CD4-positive, alpha-beta T cell (primary cell): ENCODE measurements around the gene HACD3. TPM values are rescaled to one million over a fixed set of nuclear protein-coding genes. Genes with fewer than 3 reads are reported as not detected.
"Not testable (repeated sequence)": the region's sequence is repeated elsewhere in the genome, so short reads cannot be mapped to it uniquely, and the experiment has no call there.

Source experiments
- ATAC-seq: fragments of 200-7000 bp; cut with Tn5 transposase; one replicate; pipeline ENCODE4 v1.10.0; 2022; ENCODE audit warnings: mild to moderate bottlenecking; ENCODE audit not compliant: poor library complexity
- CTCF ChIA-PET: fragments of 350-600 bp; sonication (Branson Sonifier 250); formaldehyde crosslinking; loops from one replicate; lab custom pipeline; 2021; ENCODE audit warnings: antibody characterized with exemption, inconsistent platforms; lab: Charles Lee
- POLR2A ChIA-PET: fragments of 350-600 bp; sonication (Branson Sonifier 250); formaldehyde crosslinking; loops from one replicate; lab custom pipeline; 2021; ENCODE audit warnings: antibody characterized with exemption, inconsistent platforms; lab: Charles Lee
- DNase-seq, 14 experiments: peaks; one replicate each; pipeline ENCODE4 v3.0.0-alpha.2; 2013 to 2020; ENCODE audit warnings: mixed read lengths in 2 of 14
- H3K27ac ChIP-seq, 2 donors: one replicate each; pipeline versions ENCODE4 v1.5.1 to v1.7.0; 2013; ENCODE audit warnings: low read length in 2 of 2, low read depth in 1 of 2, mild to moderate bottlenecking in 1 of 2
- H3K27me3 ChIP-seq, 2 experiments: 1 replicate in 1 of 2; 2 replicates in 1 of 2; pipeline versions ENCODE4 v1.6.1 to v1.7.0; 2013; ENCODE audit warnings: low read length in 2 of 2, control low read depth in 1 of 2, mild to moderate bottlenecking in 1 of 2, moderate library complexity in 1 of 2; ENCODE audit not compliant: insufficient read depth in 2 of 2, control insufficient read depth in 1 of 2
- H3K36me3 ChIP-seq: one replicate; pipeline ENCODE4 v1.6.1; 2013; ENCODE audit warnings: low read length, control low read depth; ENCODE audit not compliant: insufficient read depth
- H3K4me1 ChIP-seq: one replicate; pipeline ENCODE4 v1.6.1; 2013; ENCODE audit warnings: low read length, control low read depth; ENCODE audit not compliant: insufficient read depth
- H3K4me3 ChIP-seq: one replicate; pipeline ENCODE4 v1.5.1; 2013; ENCODE audit warnings: mild to moderate bottlenecking, low read length, moderate library complexity
- H3K9me3 ChIP-seq, 2 experiments: 1 replicate in 1 of 2; 2 replicates in 1 of 2; pipeline versions ENCODE4 v1.6.1 to v1.7.0; 2013; ENCODE audit warnings: low read length in 2 of 2, mild to moderate bottlenecking in 2 of 2, control low read depth in 1 of 2, moderate library complexity in 1 of 2; ENCODE audit not compliant: control insufficient read depth in 1 of 2, insufficient read depth in 1 of 2
- H3K27ac Mint-ChIP-seq: one replicate; pipeline ENCODE4 v1.8.0; 2020; ENCODE audit warnings: mixed read lengths
- H3K27me3 Mint-ChIP-seq: one replicate; pipeline ENCODE4 v1.8.0; 2021; ENCODE audit warnings: mixed read lengths
- H3K36me3 Mint-ChIP-seq: one replicate; pipeline ENCODE4 v1.8.0; 2021; ENCODE audit warnings: low read depth, mixed read lengths
- H3K4me1 Mint-ChIP-seq: one replicate; pipeline ENCODE4 v1.8.0; 2021; ENCODE audit warnings: low read depth, mixed read lengths
- H3K4me3 Mint-ChIP-seq: one replicate; pipeline ENCODE4 v1.8.0; 2020; ENCODE audit warnings: mild to moderate bottlenecking, mixed read lengths
- H3K9me3 Mint-ChIP-seq: one replicate; pipeline ENCODE4 v1.8.0; 2020; ENCODE audit warnings: mixed read lengths
- CTCF ChIP-seq: fragments of 200-600 bp; IDR thresholded peaks from one replicate; pipeline ENCODE4 v1.8.0; 2022; ENCODE audit warnings: antibody characterized with exemption, mild to moderate bottlenecking
- intact Hi-C, 2 experiments: fragments of 100-400 bp; cut with DNase I in 1 of 2; cut with micrococcal nuclease in 1 of 2; formaldehyde crosslinking; loops; one replicate each; pipeline versions ENCODE4 v1.15.1 to v1.9.0; 2023 to 2025; cut with DNase I, micrococcal nuclease
- total RNA-seq, 174 experiments: library from RNA in 2 of 174; stranded (reverse) in 2 of 174; gene quantifications; one replicate each; pipeline ENCODE4 v1.2.3 and lab custom pipeline; 2021 to 2026

HACD3 gene
- total RNA-seq, 2 experiments from 2014 or later: 13.9 to 14.1 TPM

- H3K36me3 ChIP-seq: no peaks in the 10 kb centered on the region
- CTCF ChIA-PET: interaction anchor here (1.5 kb wide), 1 partner anchor 775 kb away, joined by 4 read pairs; the partner anchor contains the start of gene MAP2K1
- peaks cover 40% of the 10 kb centered on the region for H3K4me1 Mint-ChIP-seq
Measured at GRCh38 chr15:65611888-65612615, 81.8 kb downstream of the HACD3 start.

GRCh38 chr15:65612616-65612946 lies 82.3 kb downstream of the HACD3 start:
- CTCF ChIA-PET: no interaction called here
- intact Hi-C loops: loop anchor here in 1 of 2 experiments (10.0 kb wide), 1 partner anchor 308 kb away; the partner anchor contains the start of gene RNU5B-1
- no peaks in the 10 kb centered on the region for H3K36me3 ChIP-seq
- H3K27me3 ChIP-seq: no peaks in the 10 kb centered on the region
- H3K36me3 Mint-ChIP-seq: peaks cover 23% of the 10 kb centered on the region
- peak overlapping the region; percentile 99 for H3K4me3 Mint-ChIP-seq
- ATAC-seq (no peak), DNase-seq (no peak)
- H3K4me1 Mint-ChIP-seq: peaks cover 36% of the 10 kb centered on the region
- no peaks in the 10 kb centered on the region for H3K9me3 ChIP-seq
- TF ChIP-seq CTCF: no peak
- H3K27me3 Mint-ChIP-seq: no peaks in the 10 kb centered on the region
- H3K9me3 Mint-ChIP-seq: no peaks in the 10 kb centered on the region
- POLR2A ChIA-PET: no interaction called here
- H3K27ac ChIP-seq: peak overlapping the region in 1 of 2 donors; percentile 92
- H3K4me3 ChIP-seq: no peak overlapping the region
- peak overlapping the region; percentile 93 for H3K27ac Mint-ChIP-seq
- peaks cover 28% of the 10 kb centered on the region for H3K4me1 ChIP-seq

More at GRCh38 chr15:65611888-65612615, 81.8 kb downstream of the HACD3 start:
- no peak for TF ChIP-seq CTCF
- Mint-ChIP-seq H3K4me3 (peak overlapping the region; percentile 99), H3K27ac (peak overlapping the region; percentile 93), H3K9me3 (no peaks in the 10 kb centered on the region), H3K27me3 (no peaks in the 10 kb centered on the region), H3K36me3 (peaks cover 27% of the 10 kb centered on the region)
- Histone ChIP-seq H3K4me1 (peaks cover 28% of the 10 kb centered on the region), H3K9me3 (no peaks in the 10 kb centered on the region), H3K27ac (peak overlapping the region; percentile 88 to 92), H3K27me3 (no peaks in the 10 kb centered on the region), H3K4me3 (peak overlapping the region; percentile 77)
- intact Hi-C loops: loop anchor here in 1 of 2 experiments (1.0 to 10.0 kb wide), 3 partner anchors 95 to 307 kb away; partner anchors contain the start of genes DPP8, RAB11A and RNU5B-1
- POLR2A ChIA-PET: interaction anchor here (0.9 to 1.5 kb wide), 3 partner anchors 13 to 221 kb away, joined by 3 read pairs; no protein-coding TSS in a partner anchor
- ATAC-seq: no peak
- DNase-seq: peak in 2 of 14 experiments; percentile 10 to 26

GRCh38 chr15:65612949-65613744 lies 82.9 kb downstream of the HACD3 start:
- DNase-seq (no peak), ATAC-seq (no peak)
- Histone ChIP-seq H3K27me3 (no peaks in the 10 kb centered on the region), H3K36me3 (no peaks in the 10 kb centered on the region), H3K27ac (no peak overlapping the region), H3K4me3 (no peak overlapping the region), H3K9me3 (no peaks in the 10 kb centered on the region), H3K4me1 (peaks cover 28% of the 10 kb centered on the region)
- no peaks in the 10 kb centered on the region for H3K9me3 Mint-ChIP-seq
- ChIA-PET CTCF (no interaction called here), POLR2A (no interaction called here)
- peak overlapping the region; percentile 93 for H3K27ac Mint-ChIP-seq
- TF ChIP-seq CTCF: no peak
- H3K27me3 Mint-ChIP-seq: no peaks in the 10 kb centered on the region
- peaks cover 20% of the 10 kb centered on the region for H3K36me3 Mint-ChIP-seq
- H3K4me3 Mint-ChIP-seq: no peak overlapping the region
- intact Hi-C loops: loop anchor here in 1 of 2 experiments (10.0 kb wide), 1 partner anchor 308 kb away; the partner anchor contains the start of gene RNU5B-1
- H3K4me1 Mint-ChIP-seq: peaks cover 36% of the 10 kb centered on the region

GRCh38 chr15:65615887-65616286 lies 85.6 kb downstream of the HACD3 start:
- ATAC-seq, H3K4me3 ChIP-seq, H3K27me3 Mint-ChIP-seq, H3K27me3 ChIP-seq, H3K9me3 Mint-ChIP-seq, H3K4me3 Mint-ChIP-seq, H3K36me3 Mint-ChIP-seq, POLR2A ChIA-PET, H3K9me3 ChIP-seq, CTCF ChIA-PET, H3K27ac ChIP-seq, DNase-seq, H3K36me3 ChIP-seq, H3K27ac Mint-ChIP-seq: not testable (repeated sequence)
- intact Hi-C loops: loop anchor here in 1 of 2 experiments (10.0 kb wide), 1 partner anchor 311 kb away; the partner anchor contains the start of gene RNU5B-1
- peaks cover 14% of the 10 kb centered on the region for H3K4me1 ChIP-seq
- H3K4me1 Mint-ChIP-seq: peaks cover 18% of the 10 kb centered on the region
